HFFc6 (cell line): ENCODE measurements around the gene CHD9. TPM values are rescaled to one million over a fixed set of nuclear protein-coding genes. Genes with fewer than 3 reads are reported as not detected.
A peak's percentile ranks its signal among the peaks of the same experiment; 100 is the strongest.

Source experiments
- DNase-seq: peaks from one replicate; pipeline ENCODE4 v3.0.0-alpha.2; 2018
- H3K27ac Mint-ChIP-seq: 2 replicates; pipeline ENCODE4 v1.8.0; 2020; ENCODE audit warnings: mild to moderate bottlenecking, mixed read lengths
- H3K27me3 Mint-ChIP-seq: 2 replicates; pipeline ENCODE4 v1.8.0; 2021; ENCODE audit warnings: mild to moderate bottlenecking, moderate library complexity, mixed read lengths; ENCODE audit not compliant: insufficient read depth
- H3K36me3 Mint-ChIP-seq: 2 replicates; pipeline ENCODE4 v1.8.0; 2021; ENCODE audit warnings: low read depth, mixed read lengths
- H3K4me1 Mint-ChIP-seq: 2 replicates; pipeline ENCODE4 v1.8.0; 2020; ENCODE audit warnings: low read depth, mixed read lengths
- H3K4me3 Mint-ChIP-seq: 2 replicates; pipeline ENCODE4 v1.8.0; 2020; ENCODE audit warnings: mild to moderate bottlenecking, moderate library complexity, mixed read lengths
- H3K9me3 Mint-ChIP-seq: 2 replicates; pipeline ENCODE4 v1.8.0; 2020; ENCODE audit warnings: mild to moderate bottlenecking, mixed read lengths
- CTCF ChIP-seq: fragments of 200-600 bp; sonication (generic); IDR thresholded peaks from 2 replicates; pipeline ENCODE4 v1.5.0; 2021; ENCODE audit warnings: antibody characterized with exemption, mild to moderate bottlenecking
- total RNA-seq, 6 experiments: library from RNA; stranded (reverse); fragmentation: NEBNext Ultra II Directional; extraction: Animal tissue kit (Norgen Biotek cat#: 25700); gene quantifications; 2 replicates in 1 of 6; 3 replicates in 5 of 6; pipeline ENCODE4 v1.2.3, GENCODE V29; 2021

CHD9 gene
- total RNA-seq, 6 experiments from 2014 or later: 39.7 to 48.8 (median 45.7) TPM

- H3K9me3 Mint-ChIP-seq: no peaks in the 10 kb centered on the region
- H3K4me1 Mint-ChIP-seq: peaks cover 35% of the 10 kb centered on the region
- TF ChIP-seq CTCF: no peak
- peaks cover 1% of the 10 kb centered on the region; the same call in 1 of the 2 replicates for H3K36me3 Mint-ChIP-seq
- DNase-seq: no peak
- H3K4me3 Mint-ChIP-seq: no peak overlapping the region
- no peak overlapping the region for H3K27ac Mint-ChIP-seq
- H3K27me3 Mint-ChIP-seq: no peaks in the 10 kb centered on the region
These were observed 6.9 kb downstream of the CHD9 start for GRCh38 chr16:53061701-53062159.

- H3K4me3 Mint-ChIP-seq: no peak overlapping the region
- no peak overlapping the region for H3K27ac Mint-ChIP-seq
- no peak for TF ChIP-seq CTCF
- H3K4me1 Mint-ChIP-seq: peaks cover 19% of the 10 kb centered on the region
- peaks cover 8% of the 10 kb centered on the region for H3K36me3 Mint-ChIP-seq
- no peak for DNase-seq
- no peaks in the 10 kb centered on the region for H3K9me3 Mint-ChIP-seq
- H3K27me3 Mint-ChIP-seq: no peaks in the 10 kb centered on the region
These were observed 9.3 kb downstream of the CHD9 start for GRCh38 chr16:53064081-53064578.

- DNase-seq: no peak
- Mint-ChIP-seq H3K4me3 (no peak overlapping the region), H3K36me3 (peaks cover 16% of the 10 kb centered on the region), H3K9me3 (no peaks in the 10 kb centered on the region), H3K4me1 (peaks cover 19% of the 10 kb centered on the region), H3K27ac (peak overlapping the region; percentile 22; the same call in 1 of the 2 replicates), H3K27me3 (no peaks in the 10 kb centered on the region)
- TF ChIP-seq CTCF: no peak
These were observed 10.8 kb downstream of the CHD9 start for GRCh38 chr16:53065461-53066061.

GRCh38 chr16:53067675-53068074 is 12.9 kb downstream of the CHD9 start:
- Mint-ChIP-seq H3K9me3 (no peaks in the 10 kb centered on the region), H3K27me3 (no peaks in the 10 kb centered on the region; the same call in 1 of the 2 replicates), H3K27ac (no peak overlapping the region), H3K4me3 (no peak overlapping the region), H3K36me3 (peaks cover 21% of the 10 kb centered on the region), H3K4me1 (peaks cover 25% of the 10 kb centered on the region)
- TF ChIP-seq CTCF: no peak
- no peak for DNase-seq

GRCh38 chr16:53068423-53068833 is 13.6 kb downstream of the CHD9 start:
- no peak for TF ChIP-seq CTCF
- Mint-ChIP-seq H3K27me3 (no peaks in the 10 kb centered on the region; the same call in 1 of the 2 replicates), H3K9me3 (no peaks in the 10 kb centered on the region), H3K4me1 (peaks cover 25% of the 10 kb centered on the region), H3K36me3 (peaks cover 27% of the 10 kb centered on the region), H3K4me3 (no peak overlapping the region), H3K27ac (no peak overlapping the region)
- DNase-seq: no peak
